Suprapubic skin (tissue), 3 donors: Measurements from ENCODE around the gene UBQLN3.

ENCODE experiments used
- CTCF ChIP-seq, 2 donors: fragments of 200-600 bp in 1 of 2; fragments of 450-650 bp in 1 of 2; sonication (generic) in 1 of 2; IDR thresholded peaks; one replicate each; pipeline ENCODE4 v1.5.1; 2016 to 2019; ENCODE audit warnings: antibody characterized with exemption in 2 of 2, mild to moderate bottlenecking in 1 of 2, moderate library complexity in 1 of 2
- EP300 ChIP-seq: sonication (generic); formaldehyde crosslinking; IDR thresholded peaks from one replicate; pipeline ENCODE4 v1.6.1; 2017; ENCODE audit warnings: antibody characterized with exemption
- POLR2A ChIP-seq, 2 donors: fragments of 450-650 bp; IDR thresholded peaks; one replicate each; pipeline ENCODE4 v1.6.1; 2017; ENCODE audit warnings: antibody characterized with exemption in 2 of 2, mild to moderate bottlenecking in 2 of 2, moderate library complexity in 2 of 2

DNA sequence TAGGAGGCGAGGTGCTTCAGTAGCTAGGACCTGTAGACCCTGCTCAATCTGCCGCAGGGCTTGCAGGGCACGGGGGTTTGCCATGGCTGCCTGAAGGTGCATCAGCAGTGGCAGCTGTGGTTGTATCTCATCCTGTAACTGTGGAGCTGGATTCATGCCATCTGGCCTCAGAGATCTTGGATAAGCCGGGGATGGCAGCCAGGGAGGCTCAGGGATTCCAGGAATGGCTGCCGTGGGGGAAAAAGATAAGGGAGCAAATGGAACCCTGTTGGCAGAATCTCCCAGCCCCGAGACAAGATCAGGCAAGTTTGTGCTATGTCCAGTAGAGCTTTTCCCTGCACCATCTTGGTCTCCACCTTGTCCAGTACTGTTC lies 1.8 kb downstream of the UBQLN3 start:
- TF ChIP-seq EP300 (no peak), CTCF (IDR thresholded peaks at IDR 0.05) (no peak), POLR2A (IDR thresholded peaks at IDR 0.05) (no peak)
